Left cardiac atrium (tissue), 4 donors: ENCODE data around the gene TOR1A. TPM values are rescaled to one million over a fixed set of nuclear protein-coding genes. Genes with fewer than 3 reads are reported as not detected.

Experiments
- ATAC-seq, 2 donors: fragments of 200-7000 bp; cut with Tn5 transposase; one replicate each; pipeline ENCODE4 v1.9.1; 2020; ENCODE audit warnings: mild to moderate bottlenecking in 2 of 2, moderate library complexity in 2 of 2
- DNase-seq: peaks from one replicate; pipeline ENCODE4 v3.0.0-alpha.2; 2020
- intact Hi-C, 2 donors: fragments of 100-400 bp; cut with DNase I; formaldehyde crosslinking; loops; one replicate each; pipeline versions ENCODE4 v1.14.1 to v1.15.1; 2022 to 2023
- microRNA-seq, 2 donors: library from miRNA; unstranded; fragments of <30 nt; microRNA quantifications; one replicate each; pipeline ENCODE4 v1.2.0, GENCODE V29; 2020
- total RNA-seq, 2 donors: library from RNA; stranded (reverse); fragmentation: NEBNext Ultra II Directional; extraction: Animal tissue kit (Norgen Biotek cat#: 25700); gene quantifications; one replicate each; pipeline ENCODE4 v1.2.1, GENCODE V29; 2021
- donor health status: DM: no; HTN: yes; CAD: no.
- donor health status: DM: no; HTN: yes; CAD: no; lungs with severe emphysema.
- donor health status: DM: yes; HTN: yes; CAD: no.
- donor health status: Dilated cardiomyopathy.

TOR1A gene
- total RNA-seq, 2 donors from 2014 or later: 16.5 to 21.1 TPM

GRCh38 chr9:129769669-129770068 lies 54.3 kb downstream of the TOR1A start:
- ATAC-seq: no peak
- DNase-seq: no peak
- intact Hi-C loops: no loop called here

GRCh38 chr9:129768486-129768885 lies 55.5 kb downstream of the TOR1A start:
- intact Hi-C loops: no loop called here
- DNase-seq: no peak
- ATAC-seq: no peak

GRCh38 chr9:129765764-129766317 lies 58.1 kb downstream of the TOR1A start:
- DNase-seq (no peak), ATAC-seq (no peak)
- intact Hi-C loops: no loop called here

- DNase-seq: peak; percentile 51
- intact Hi-C loops: no loop called here
- peak; percentile 30 to 39 for ATAC-seq
Measured at GRCh38 chr9:129762985-129763926, 60.7 kb downstream of the TOR1A start.

Small RNAs within 50 kb of the gene (microRNA-seq; reads per million reads assigned to microRNA genes)
- 0 reads per million in 2 donors for gene MIR6855

Other genes starting within 250 kb of the TOR1A start
- not detected for gene C9orf50, start 203.0 kb downstream of the TOR1A start, total RNA-seq
- gene NTMT1, start 198.0 kb downstream of the TOR1A start, total RNA-seq: 10 to 100 TPM; 43.4 to 53.8 TPM
- gene ASB6, start 182.0 kb downstream of the TOR1A start, total RNA-seq: 10 to 100 TPM in 1 of 2 donors, 1 to 10 TPM in 1; 8.3 to 11.6 TPM
- gene PRRX2, start 158.5 kb downstream of the TOR1A start, total RNA-seq: 1 to 10 TPM; 1.8 to 5.3 TPM
- 1 to 10 TPM; 4.5 to 7.9 TPM for gene PTGES, start 71.1 kb downstream of the TOR1A start, total RNA-seq
- gene TOR1B, start 21.0 kb downstream of the TOR1A start, total RNA-seq: 10 to 100 TPM; 11.6 to 12.7 TPM
- gene C9orf78, start 11.1 kb upstream of the TOR1A start, total RNA-seq: 10 to 100 TPM; 26.0 to 33.2 TPM
- gene USP20, start 11.3 kb upstream of the TOR1A start, total RNA-seq: 10 to 100 TPM; 13.9 to 14.3 TPM
- gene FNBP1, start 219.1 kb upstream of the TOR1A start, total RNA-seq: 10 to 100 TPM; 27.7 to 29.0 TPM
- 10 to 100 TPM; 23.6 to 27.6 TPM for gene GPR107, start 229.8 kb upstream of the TOR1A start, total RNA-seq